Stimulated activated naive CD8-positive, alpha-beta T cell treated with anti-CD3 and anti-CD28 coated beads, Interleukin-15, amount 100 ng/mL, for 72 hours (primary cell): ENCODE results near the gene LRRC8D.
"Not testable (repeated sequence)": the region's sequence is repeated elsewhere in the genome, so short reads cannot be mapped to it uniquely, and the experiment has no call there.

Source experiments
- ATAC-seq: fragments of 150-1000 bp; cut with Tn5 transposase; 2 replicates; pipeline ENCODE4 v1.10.0; 2021; ENCODE audit warnings: mild to moderate bottlenecking, moderate library complexity
- DNase-seq, 2 donors: peaks; one replicate each; pipeline ENCODE4 v3.0.0; 2021 to 2022
- H3K27ac Mint-ChIP-seq, 2 donors: one replicate each; pipeline ENCODE4 v1.8.0; 2022; ENCODE audit warnings: mild to moderate bottlenecking in 2 of 2, mixed read lengths in 2 of 2, moderate library complexity in 2 of 2
- H3K27me3 Mint-ChIP-seq: one replicate; pipeline ENCODE4 v1.8.0; 2022; ENCODE audit warnings: mixed read lengths
- H3K4me1 Mint-ChIP-seq: one replicate; pipeline ENCODE4 v1.8.0; 2022; ENCODE audit warnings: mild to moderate bottlenecking, mixed read lengths
- H3K4me3 Mint-ChIP-seq, 2 donors: one replicate each; pipeline ENCODE4 v1.8.0; 2022; ENCODE audit warnings: mild to moderate bottlenecking in 2 of 2, mixed read lengths in 2 of 2, moderate library complexity in 1 of 2
- H3K9me3 Mint-ChIP-seq, 2 donors: one replicate each; pipeline ENCODE4 v1.8.0; 2022; ENCODE audit warnings: mixed read lengths in 2 of 2

The LRRC8D gene

GRCh38 chr1:89918127-89918793, 97.4 kb downstream of the LRRC8D start:
- peaks cover 0 to under 1% of the 10 kb centered on the region in 2 donors for H3K9me3 Mint-ChIP-seq

GRCh38 chr1:89918794-89919155, 97.9 kb downstream of the LRRC8D start:
- H3K27ac Mint-ChIP-seq = no peak overlapping the region
- H3K4me3 Mint-ChIP-seq = no peak overlapping the region

More at GRCh38 chr1:89918127-89918793, 97.4 kb downstream of the LRRC8D start:
- H3K27ac Mint-ChIP-seq = no peak overlapping the region
- H3K27me3 Mint-ChIP-seq = no peaks in the 10 kb centered on the region
- H3K4me3 Mint-ChIP-seq = no peak overlapping the region
- ATAC-seq (no peak), DNase-seq (no peak)
- peaks cover 14% of the 10 kb centered on the region for H3K4me1 Mint-ChIP-seq

GRCh38 chr1:89919174-89919573, 98.3 kb downstream of the LRRC8D start:
- H3K4me1 Mint-ChIP-seq = peaks cover 8% of the 10 kb centered on the region
- H3K9me3 Mint-ChIP-seq = peaks cover 6% of the 10 kb centered on the region in 2 donors
- DNase-seq (no peak), ATAC-seq (no peak)
- no peak overlapping the region for H3K27ac Mint-ChIP-seq
- no peaks in the 10 kb centered on the region for H3K27me3 Mint-ChIP-seq
- H3K4me3 Mint-ChIP-seq = no peak overlapping the region

More at GRCh38 chr1:89918794-89919155, 97.9 kb downstream of the LRRC8D start:
- DNase-seq = no peak
- Mint-ChIP-seq H3K27me3 (no peaks in the 10 kb centered on the region), H3K9me3 (peaks cover 3 to 6% of the 10 kb centered on the region in 2 donors), H3K4me1 (peaks cover 12% of the 10 kb centered on the region)
- ATAC-seq = no peak

- Mint-ChIP-seq H3K4me3 (no peak overlapping the region), H3K27me3 (no peaks in the 10 kb centered on the region), H3K9me3 (peaks cover 6% of the 10 kb centered on the region in 2 donors), H3K4me1 (peaks cover 7% of the 10 kb centered on the region), H3K27ac (no peak overlapping the region)
- DNase-seq (no peak), ATAC-seq (no peak)
Measured at GRCh38 chr1:89922911-89923310, 102.1 kb downstream of the LRRC8D start.

GRCh38 chr1:89923517-89923916, 102.7 kb downstream of the LRRC8D start:
- H3K4me1 Mint-ChIP-seq = peaks cover 4% of the 10 kb centered on the region
- no peaks in the 10 kb centered on the region for H3K27me3 Mint-ChIP-seq
- ATAC-seq = no peak

GRCh38 chr1:89924075-89924474, 103.2 kb downstream of the LRRC8D start:
- not testable (repeated sequence) for H3K27ac Mint-ChIP-seq, DNase-seq, H3K9me3 Mint-ChIP-seq, H3K4me3 Mint-ChIP-seq, H3K27me3 Mint-ChIP-seq, ATAC-seq, H3K4me1 Mint-ChIP-seq

More at GRCh38 chr1:89923517-89923916, 102.7 kb downstream of the LRRC8D start:
- Mint-ChIP-seq H3K9me3 (peaks cover 6% of the 10 kb centered on the region in 2 donors), H3K4me3 (no peak overlapping the region), H3K27ac (no peak overlapping the region)
- DNase-seq = no peak

GRCh38 chr1:89927049-89927448, 106.2 kb downstream of the LRRC8D start:
- no peak overlapping the region for H3K4me3 Mint-ChIP-seq
- H3K4me1 Mint-ChIP-seq = peaks cover 19% of the 10 kb centered on the region
- ATAC-seq (no peak), DNase-seq (no peak)
- H3K9me3 Mint-ChIP-seq = peaks cover 6% of the 10 kb centered on the region in 2 donors
- no peak overlapping the region for H3K27ac Mint-ChIP-seq
- H3K27me3 Mint-ChIP-seq = no peaks in the 10 kb centered on the region

- ATAC-seq (no peak), DNase-seq (no peak)
- peak overlapping the region in 1 of 2 donors; percentile 54 for H3K27ac Mint-ChIP-seq
Measured at GRCh38 chr1:89927478-89927877, 106.6 kb downstream of the LRRC8D start.

GRCh38 chr1:89928506-89928905, 107.7 kb downstream of the LRRC8D start:
- Mint-ChIP-seq H3K4me3 (no peak overlapping the region), H3K27ac (no peak overlapping the region), H3K4me1 (peaks cover 19% of the 10 kb centered on the region), H3K27me3 (no peaks in the 10 kb centered on the region), H3K9me3 (peaks cover 3 to 5% of the 10 kb centered on the region in 2 donors)
- no peak for ATAC-seq
- DNase-seq = no peak

More at GRCh38 chr1:89927478-89927877, 106.6 kb downstream of the LRRC8D start:
- H3K4me1 Mint-ChIP-seq = peaks cover 19% of the 10 kb centered on the region
- H3K4me3 Mint-ChIP-seq = no peak overlapping the region
- peaks cover 6% of the 10 kb centered on the region in 2 donors for H3K9me3 Mint-ChIP-seq
- no peaks in the 10 kb centered on the region for H3K27me3 Mint-ChIP-seq

- ATAC-seq = no peak
- Mint-ChIP-seq H3K27me3 (no peaks in the 10 kb centered on the region), H3K27ac (no peak overlapping the region), H3K4me3 (no peak overlapping the region), H3K9me3 (no peaks in the 10 kb centered on the region), H3K4me1 (peaks cover 19% of the 10 kb centered on the region)
- DNase-seq = no peak
Measured at GRCh38 chr1:89929467-89930063, 108.7 kb downstream of the LRRC8D start.

GRCh38 chr1:89930579-89930978, 109.7 kb downstream of the LRRC8D start:
- Mint-ChIP-seq H3K27me3 (no peaks in the 10 kb centered on the region), H3K4me3 (no peak overlapping the region), H3K27ac (no peak overlapping the region), H3K9me3 (no peaks in the 10 kb centered on the region), H3K4me1 (peaks cover 19% of the 10 kb centered on the region)
- DNase-seq (no peak), ATAC-seq (no peak)

GRCh38 chr1:89931964-89932363, 111.1 kb downstream of the LRRC8D start:
- H3K4me1 Mint-ChIP-seq = peaks cover 19% of the 10 kb centered on the region
- no peaks in the 10 kb centered on the region for H3K27me3 Mint-ChIP-seq
- DNase-seq = no peak
- H3K4me3 Mint-ChIP-seq = no peak overlapping the region
- H3K9me3 Mint-ChIP-seq = no peaks in the 10 kb centered on the region
- H3K27ac Mint-ChIP-seq = no peak overlapping the region
- ATAC-seq = no peak

- no peak overlapping the region for H3K4me3 Mint-ChIP-seq
- DNase-seq (no peak), ATAC-seq (no peak)
- H3K9me3 Mint-ChIP-seq = no peaks in the 10 kb centered on the region
- no peaks in the 10 kb centered on the region for H3K27me3 Mint-ChIP-seq
- no peak overlapping the region for H3K27ac Mint-ChIP-seq
- peaks cover 19% of the 10 kb centered on the region for H3K4me1 Mint-ChIP-seq
Measured at GRCh38 chr1:89932598-89933364, 111.9 kb downstream of the LRRC8D start.

GRCh38 chr1:89934461-89934860, 113.6 kb downstream of the LRRC8D start:
- Mint-ChIP-seq H3K4me3 (no peak overlapping the region), H3K4me1 (peaks cover 12% of the 10 kb centered on the region), H3K27me3 (no peaks in the 10 kb centered on the region), H3K9me3 (no peaks in the 10 kb centered on the region), H3K27ac (peak overlapping the region in 1 of 2 donors; percentile 1)
- no peak for DNase-seq
- ATAC-seq = no peak

- peaks cover 5% of the 10 kb centered on the region for H3K4me1 Mint-ChIP-seq
- ATAC-seq (no peak), DNase-seq (no peak)
- H3K27ac Mint-ChIP-seq = no peak overlapping the region
- no peaks in the 10 kb centered on the region for H3K9me3 Mint-ChIP-seq
- no peaks in the 10 kb centered on the region for H3K27me3 Mint-ChIP-seq
- H3K4me3 Mint-ChIP-seq = no peak overlapping the region
Measured at GRCh38 chr1:89935235-89935634, 114.4 kb downstream of the LRRC8D start.

- DNase-seq (no peak), ATAC-seq (no peak)
- Mint-ChIP-seq H3K27ac (no peak overlapping the region), H3K27me3 (no peaks in the 10 kb centered on the region), H3K9me3 (no peaks in the 10 kb centered on the region), H3K4me3 (no peak overlapping the region), H3K4me1 (no peaks in the 10 kb centered on the region)
Measured at GRCh38 chr1:89936694-89937093, 115.9 kb downstream of the LRRC8D start.
